Panc1 (cell line): Measurements from ENCODE around the gene BECN2.

ENCODE experiments used
- POLR2AphosphoS5 ChIP-seq: IDR thresholded peaks from 2 replicates; pipeline ENCODE4 v1.6.1; 2012; ENCODE audit warnings: mild to moderate bottlenecking, low read depth, low read length, moderate library complexity
- SIN3A ChIP-seq: IDR thresholded peaks from 2 replicates; pipeline ENCODE4 v1.6.1; 2012; ENCODE audit warnings: low read depth, mild to moderate bottlenecking, low read length, moderate library complexity, borderline replicate concordance; ENCODE audit not compliant: insufficient read depth
- TF ChIP-seq, protein P1 (sequence below): fragments of 450-650 bp; IDR thresholded peaks from 2 replicates; pipeline ENCODE4 v1.5.1; 2017; ENCODE audit warnings: mild to moderate bottlenecking
- TF ChIP-seq, protein P2 (sequence below), 2 experiments: IDR thresholded peaks; 2 replicates each; pipeline ENCODE4 v1.6.1; 2011 to 2012; ENCODE audit warnings: low read depth in 2 of 2, control low read depth in 1 of 2, low read length in 1 of 2, mild to moderate bottlenecking in 1 of 2, moderate library complexity in 1 of 2; ENCODE audit not compliant: insufficient read depth in 1 of 2

DNA sequence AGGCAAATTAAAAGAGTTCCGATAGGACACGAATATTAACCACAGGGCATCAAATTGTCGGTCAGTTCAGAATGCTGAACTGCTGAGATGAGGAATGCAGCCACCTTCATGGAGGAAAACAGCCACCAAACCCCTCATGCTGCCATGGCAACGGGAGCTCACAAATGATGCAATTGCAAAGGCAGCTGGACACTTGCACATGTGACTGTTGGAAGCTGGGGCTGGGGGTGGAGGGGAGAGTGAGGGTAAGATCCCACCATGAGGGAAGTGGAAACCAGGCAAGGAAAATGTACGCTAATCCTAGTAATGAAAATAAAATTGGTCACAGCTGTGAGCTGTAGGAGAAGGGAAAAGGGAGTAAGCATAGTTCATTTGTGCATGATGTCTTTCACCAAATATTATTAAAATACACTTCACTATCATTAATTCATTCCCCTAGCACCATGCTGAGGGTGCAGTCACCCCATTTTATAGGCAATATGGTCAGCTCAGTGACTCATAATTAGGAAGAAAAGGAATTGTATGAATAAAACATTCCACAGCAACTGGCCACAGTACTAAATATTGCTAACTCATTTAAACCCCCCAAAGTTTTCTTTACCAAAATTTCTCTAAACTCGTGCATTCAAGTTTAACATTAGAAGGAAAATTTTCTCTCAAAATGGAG is 15.3 kb downstream of the BECN2 start:
- TF ChIP-seq, protein P1, sequence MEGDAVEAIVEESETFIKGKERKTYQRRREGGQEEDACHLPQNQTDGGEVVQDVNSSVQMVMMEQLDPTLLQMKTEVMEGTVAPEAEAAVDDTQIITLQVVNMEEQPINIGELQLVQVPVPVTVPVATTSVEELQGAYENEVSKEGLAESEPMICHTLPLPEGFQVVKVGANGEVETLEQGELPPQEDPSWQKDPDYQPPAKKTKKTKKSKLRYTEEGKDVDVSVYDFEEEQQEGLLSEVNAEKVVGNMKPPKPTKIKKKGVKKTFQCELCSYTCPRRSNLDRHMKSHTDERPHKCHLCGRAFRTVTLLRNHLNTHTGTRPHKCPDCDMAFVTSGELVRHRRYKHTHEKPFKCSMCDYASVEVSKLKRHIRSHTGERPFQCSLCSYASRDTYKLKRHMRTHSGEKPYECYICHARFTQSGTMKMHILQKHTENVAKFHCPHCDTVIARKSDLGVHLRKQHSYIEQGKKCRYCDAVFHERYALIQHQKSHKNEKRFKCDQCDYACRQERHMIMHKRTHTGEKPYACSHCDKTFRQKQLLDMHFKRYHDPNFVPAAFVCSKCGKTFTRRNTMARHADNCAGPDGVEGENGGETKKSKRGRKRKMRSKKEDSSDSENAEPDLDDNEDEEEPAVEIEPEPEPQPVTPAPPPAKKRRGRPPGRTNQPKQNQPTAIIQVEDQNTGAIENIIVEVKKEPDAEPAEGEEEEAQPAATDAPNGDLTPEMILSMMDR, result no peak
- TF ChIP-seq SIN3A (no peak), POLR2AphosphoS5 (no peak)
- TF ChIP-seq, protein P2, sequence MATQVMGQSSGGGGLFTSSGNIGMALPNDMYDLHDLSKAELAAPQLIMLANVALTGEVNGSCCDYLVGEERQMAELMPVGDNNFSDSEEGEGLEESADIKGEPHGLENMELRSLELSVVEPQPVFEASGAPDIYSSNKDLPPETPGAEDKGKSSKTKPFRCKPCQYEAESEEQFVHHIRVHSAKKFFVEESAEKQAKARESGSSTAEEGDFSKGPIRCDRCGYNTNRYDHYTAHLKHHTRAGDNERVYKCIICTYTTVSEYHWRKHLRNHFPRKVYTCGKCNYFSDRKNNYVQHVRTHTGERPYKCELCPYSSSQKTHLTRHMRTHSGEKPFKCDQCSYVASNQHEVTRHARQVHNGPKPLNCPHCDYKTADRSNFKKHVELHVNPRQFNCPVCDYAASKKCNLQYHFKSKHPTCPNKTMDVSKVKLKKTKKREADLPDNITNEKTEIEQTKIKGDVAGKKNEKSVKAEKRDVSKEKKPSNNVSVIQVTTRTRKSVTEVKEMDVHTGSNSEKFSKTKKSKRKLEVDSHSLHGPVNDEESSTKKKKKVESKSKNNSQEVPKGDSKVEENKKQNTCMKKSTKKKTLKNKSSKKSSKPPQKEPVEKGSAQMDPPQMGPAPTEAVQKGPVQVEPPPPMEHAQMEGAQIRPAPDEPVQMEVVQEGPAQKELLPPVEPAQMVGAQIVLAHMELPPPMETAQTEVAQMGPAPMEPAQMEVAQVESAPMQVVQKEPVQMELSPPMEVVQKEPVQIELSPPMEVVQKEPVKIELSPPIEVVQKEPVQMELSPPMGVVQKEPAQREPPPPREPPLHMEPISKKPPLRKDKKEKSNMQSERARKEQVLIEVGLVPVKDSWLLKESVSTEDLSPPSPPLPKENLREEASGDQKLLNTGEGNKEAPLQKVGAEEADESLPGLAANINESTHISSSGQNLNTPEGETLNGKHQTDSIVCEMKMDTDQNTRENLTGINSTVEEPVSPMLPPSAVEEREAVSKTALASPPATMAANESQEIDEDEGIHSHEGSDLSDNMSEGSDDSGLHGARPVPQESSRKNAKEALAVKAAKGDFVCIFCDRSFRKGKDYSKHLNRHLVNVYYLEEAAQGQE (IDR thresholded peaks at IDR 0.05; ENCODE audit: insufficient read depth in 1 of 2, low read depth in 2 of 2, low read length in 1 of 2), result no peak
